ENCODE measurements around the gene PTPRD.

DNA sequence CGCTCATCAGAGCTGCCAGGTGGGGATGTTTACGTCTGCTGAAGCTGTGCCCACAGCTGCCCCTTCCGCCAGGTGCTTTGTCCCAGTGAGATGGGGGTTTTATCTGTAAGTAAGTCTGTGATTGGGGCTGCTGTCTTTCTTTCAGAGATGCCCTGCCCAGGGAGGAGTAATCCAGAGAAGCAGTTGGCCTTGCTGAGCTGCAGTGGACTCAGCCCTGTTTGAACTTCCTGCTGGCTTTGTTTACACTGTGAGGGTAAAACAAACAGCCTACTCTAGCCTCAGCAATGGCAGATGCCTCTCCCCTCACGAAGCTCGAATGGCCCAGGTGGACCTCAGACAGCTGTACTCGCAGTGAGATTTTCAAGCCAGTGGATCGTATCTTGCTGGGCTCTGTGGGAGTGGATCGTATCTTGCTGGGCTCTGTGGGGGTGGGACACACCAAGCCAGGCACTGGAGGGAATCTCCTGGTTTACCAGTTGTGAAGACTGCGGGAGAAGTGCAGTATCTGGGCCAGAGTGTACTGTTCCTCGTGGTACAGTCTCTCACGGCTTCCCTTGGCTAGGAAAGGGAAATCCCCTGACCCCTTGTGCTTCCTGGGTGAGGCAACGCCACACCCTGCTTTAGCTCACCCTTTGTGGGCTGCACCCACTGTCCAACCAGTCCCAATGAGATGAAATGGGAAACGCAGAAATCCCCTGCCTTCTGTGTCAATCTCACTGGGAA, 2283.1 kb downstream of the PTPRD start:
- TF ChIP-seq, protein P1, sequence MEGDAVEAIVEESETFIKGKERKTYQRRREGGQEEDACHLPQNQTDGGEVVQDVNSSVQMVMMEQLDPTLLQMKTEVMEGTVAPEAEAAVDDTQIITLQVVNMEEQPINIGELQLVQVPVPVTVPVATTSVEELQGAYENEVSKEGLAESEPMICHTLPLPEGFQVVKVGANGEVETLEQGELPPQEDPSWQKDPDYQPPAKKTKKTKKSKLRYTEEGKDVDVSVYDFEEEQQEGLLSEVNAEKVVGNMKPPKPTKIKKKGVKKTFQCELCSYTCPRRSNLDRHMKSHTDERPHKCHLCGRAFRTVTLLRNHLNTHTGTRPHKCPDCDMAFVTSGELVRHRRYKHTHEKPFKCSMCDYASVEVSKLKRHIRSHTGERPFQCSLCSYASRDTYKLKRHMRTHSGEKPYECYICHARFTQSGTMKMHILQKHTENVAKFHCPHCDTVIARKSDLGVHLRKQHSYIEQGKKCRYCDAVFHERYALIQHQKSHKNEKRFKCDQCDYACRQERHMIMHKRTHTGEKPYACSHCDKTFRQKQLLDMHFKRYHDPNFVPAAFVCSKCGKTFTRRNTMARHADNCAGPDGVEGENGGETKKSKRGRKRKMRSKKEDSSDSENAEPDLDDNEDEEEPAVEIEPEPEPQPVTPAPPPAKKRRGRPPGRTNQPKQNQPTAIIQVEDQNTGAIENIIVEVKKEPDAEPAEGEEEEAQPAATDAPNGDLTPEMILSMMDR (conservative IDR thresholded peaks at IDR 0.05; ENCODE audit: low read depth, low read length), result no peak
- no peak for TF ChIP-seq POLR2A (IDR thresholded peaks at IDR 0.05; ENCODE audit: low read depth, low read length)
- no peak for TF ChIP-seq BHLHE40 (IDR thresholded peaks at IDR 0.05; ENCODE audit: low read depth, low read length)
- TF ChIP-seq, protein P2, sequence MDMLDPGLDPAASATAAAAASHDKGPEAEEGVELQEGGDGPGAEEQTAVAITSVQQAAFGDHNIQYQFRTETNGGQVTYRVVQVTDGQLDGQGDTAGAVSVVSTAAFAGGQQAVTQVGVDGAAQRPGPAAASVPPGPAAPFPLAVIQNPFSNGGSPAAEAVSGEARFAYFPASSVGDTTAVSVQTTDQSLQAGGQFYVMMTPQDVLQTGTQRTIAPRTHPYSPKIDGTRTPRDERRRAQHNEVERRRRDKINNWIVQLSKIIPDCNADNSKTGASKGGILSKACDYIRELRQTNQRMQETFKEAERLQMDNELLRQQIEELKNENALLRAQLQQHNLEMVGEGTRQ (IDR thresholded peaks at IDR 0.05; ENCODE audit: low read depth, low read length), result no peak
- TF ChIP-seq SMC3 (IDR thresholded peaks at IDR 0.05; ENCODE audit: low read depth, low read length), result no peak
- no peak for TF ChIP-seq CHD1 (IDR thresholded peaks at IDR 0.05; ENCODE audit: low read depth, low read length)
- no peak for TF ChIP-seq NFE2L2 (IDR thresholded peaks at IDR 0.05; ENCODE audit: low read depth, low read length)
